Tongue (tissue), 2 donors: Measurements from ENCODE around the gene PSMA3. TPM values are rescaled to one million over a fixed set of nuclear protein-coding genes. Genes with fewer than 3 reads are reported as not detected.

Source experiments
- DNase-seq: peaks from one replicate; pipeline ENCODE4 v3.0.0-alpha.2; 2015
- total RNA-seq: library from RNA; depleted of rRNA; stranded (reverse); fragments of >200 nt; gene quantifications from one replicate; pipeline ENCODE4 v1.2.3, GENCODE V29; 2014

PSMA3 gene
- total RNA-seq, 1 donor from 2014 or later = 59.8 TPM

GRCh38 chr14:58272588-58273372 lies 28.1 kb downstream of the PSMA3 start:
- no peak for DNase-seq

GRCh38 chr14:58274881-58275280 lies 30.2 kb downstream of the PSMA3 start:
- DNase-seq = no peak

- no peak for DNase-seq
Observed at GRCh38 chr14:58275527-58276190, 31.0 kb downstream of the PSMA3 start.

GRCh38 chr14:58276208-58276607 lies 31.6 kb downstream of the PSMA3 start:
- DNase-seq = no peak

GRCh38 chr14:58278177-58278576 lies 33.5 kb downstream of the PSMA3 start:
- no peak for DNase-seq

- DNase-seq = peak; percentile 67
Observed at GRCh38 chr14:58280954-58281787, 36.5 kb downstream of the PSMA3 start.

GRCh38 chr14:58281969-58282368 lies 37.3 kb downstream of the PSMA3 start:
- no peak for DNase-seq

- no peak for DNase-seq
Observed at GRCh38 chr14:58282925-58283593, 38.4 kb downstream of the PSMA3 start.

- DNase-seq = no peak
Observed at GRCh38 chr14:58283730-58284129, 39.1 kb downstream of the PSMA3 start.

- no peak for DNase-seq
Observed at GRCh38 chr14:58285132-58285531, 40.5 kb downstream of the PSMA3 start.

GRCh38 chr14:58287607-58288042 lies 43.0 kb downstream of the PSMA3 start:
- no peak for DNase-seq

GRCh38 chr14:58288106-58288792 lies 43.6 kb downstream of the PSMA3 start:
- no peak for DNase-seq

GRCh38 chr14:58291646-58292045 lies 47.0 kb downstream of the PSMA3 start:
- DNase-seq = no peak

GRCh38 chr14:58292187-58292586 lies 47.5 kb downstream of the PSMA3 start:
- DNase-seq = no peak

GRCh38 chr14:58294201-58294600 lies 49.6 kb downstream of the PSMA3 start:
- DNase-seq = no peak

- no peak for DNase-seq
Observed at GRCh38 chr14:58296726-58297125, 52.1 kb downstream of the PSMA3 start.

GRCh38 chr14:58297412-58297761 lies 52.7 kb downstream of the PSMA3 start:
- DNase-seq = no peak

GRCh38 chr14:58297762-58298476 lies 53.3 kb downstream of the PSMA3 start:
- peak; percentile 100 for DNase-seq

- no peak for DNase-seq
Observed at GRCh38 chr14:58298477-58299400, 54.1 kb downstream of the PSMA3 start, which contains the start of gene ARID4A. TSS of gene ARID4A (plus strand) at chr14:58298555. CDS start at chr14:58299855, 1,300 bp downstream.
